K562 (cell line): ENCODE results near the gene MBD2. TPM values are rescaled to one million over a fixed set of nuclear protein-coding genes. Genes with fewer than 3 reads are reported as not detected.

ENCODE experiments used
- POLR2G ChIP-seq: fragments of 200-400 bp; formaldehyde crosslinking; IDR thresholded peaks from 2 replicates; pipeline ENCODE4 v1.6.1; 2017; ENCODE audit warnings: low read depth, mild to moderate bottlenecking, antibody characterized with exemption, low read length, moderate library complexity
- ZBTB7A ChIP-seq: IDR thresholded peaks from 2 replicates; pipeline ENCODE4 v1.6.1; 2011; ENCODE audit warnings: low read depth, mild to moderate bottlenecking, low read length, moderate library complexity, borderline replicate concordance; ENCODE audit not compliant: control insufficient read depth
- ZNF24 ChIP-seq: fragments of 450-650 bp; IDR thresholded peaks from 2 replicates; pipeline ENCODE4 v1.6.1; 2016
- polyA plus RNA-seq, 8 experiments: library from polyadenylated mRNA; depleted of rRNA in 4 of 8; stranded (reverse) in 5 of 8; unstranded in 3 of 8; fragments of >200 nt; fragmentation: Nextera tagmentation in 2 of 8; fragmentation: Illumina TruSeq in 1 of 8; extraction: Ambion mirVana in 2 of 8; extraction: Trizol in 1 of 8; gene quantifications; 2 replicates each; pipeline versions ENCODE4 v1.2.1 to v1.2.3, GENCODE V29; 2011 to 2014; ENCODE audit warnings: inconsistent platforms in 1 of 8, missing spikeins in 1 of 8
- total RNA-seq, 7 experiments: library from RNA; depleted of rRNA in 6 of 7; stranded (reverse); fragments of >200 nt in 6 of 7; fragmentation: Illumina TruSeq in 2 of 7; extraction: Trizol in 2 of 7; gene quantifications; 2 replicates each; pipeline versions ENCODE4 v1.2.1 to v1.2.3, GENCODE V29; 2011 to 2021; ENCODE audit warnings: low replicate concordance in 1 of 7
- TF ChIP-seq, protein P1 (sequence below), 2 experiments: fragments of 450-650 bp in 1 of 2; sonication (generic) in 1 of 2; formaldehyde crosslinking in 1 of 2; IDR thresholded peaks; 2 replicates each; pipeline versions ENCODE4 v1.7.1 to v1.9.0; 2016 to 2022; ENCODE audit warnings: inconsistent platforms in 1 of 2, mild to moderate bottlenecking in 1 of 2, missing genetic modification reagents in 1 of 2
- TF ChIP-seq, protein P2 (sequence below): fragments of 450-650 bp; formaldehyde crosslinking; IDR thresholded peaks from 2 replicates; pipeline ENCODE4 v1.4.0; 2022; ENCODE audit warnings: mild to moderate bottlenecking, moderate library complexity

MBD2 gene
- total and polyA plus RNA-seq, 9 of the 15 experiments (the other 6 are each of a cell fraction or from before 2014, with no cell fraction given) = 4.4 to 40.2 (median 13.9) TPM

DNA sequence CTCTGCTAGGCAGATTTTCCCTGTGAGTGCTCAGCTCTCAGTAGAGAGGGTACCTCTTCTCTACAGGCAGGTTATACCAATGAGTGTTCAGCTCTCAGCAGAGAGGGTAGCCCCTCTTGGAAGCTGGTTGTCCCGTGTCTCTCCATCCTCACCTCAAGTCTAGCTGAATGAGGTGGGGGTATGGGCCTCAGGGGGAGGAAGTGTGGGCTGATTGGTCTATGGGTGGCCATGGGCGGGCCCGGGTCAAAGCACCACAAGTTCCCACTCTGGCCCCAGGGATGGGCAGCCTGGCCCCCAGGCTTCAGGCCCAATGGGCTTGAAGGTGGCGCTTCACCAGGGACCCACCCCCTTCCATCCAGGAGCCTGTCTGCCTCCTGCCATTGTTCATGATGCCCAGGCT is 17.0 kb upstream of the MBD2 start (continued):
- TF ChIP-seq, protein P1, sequence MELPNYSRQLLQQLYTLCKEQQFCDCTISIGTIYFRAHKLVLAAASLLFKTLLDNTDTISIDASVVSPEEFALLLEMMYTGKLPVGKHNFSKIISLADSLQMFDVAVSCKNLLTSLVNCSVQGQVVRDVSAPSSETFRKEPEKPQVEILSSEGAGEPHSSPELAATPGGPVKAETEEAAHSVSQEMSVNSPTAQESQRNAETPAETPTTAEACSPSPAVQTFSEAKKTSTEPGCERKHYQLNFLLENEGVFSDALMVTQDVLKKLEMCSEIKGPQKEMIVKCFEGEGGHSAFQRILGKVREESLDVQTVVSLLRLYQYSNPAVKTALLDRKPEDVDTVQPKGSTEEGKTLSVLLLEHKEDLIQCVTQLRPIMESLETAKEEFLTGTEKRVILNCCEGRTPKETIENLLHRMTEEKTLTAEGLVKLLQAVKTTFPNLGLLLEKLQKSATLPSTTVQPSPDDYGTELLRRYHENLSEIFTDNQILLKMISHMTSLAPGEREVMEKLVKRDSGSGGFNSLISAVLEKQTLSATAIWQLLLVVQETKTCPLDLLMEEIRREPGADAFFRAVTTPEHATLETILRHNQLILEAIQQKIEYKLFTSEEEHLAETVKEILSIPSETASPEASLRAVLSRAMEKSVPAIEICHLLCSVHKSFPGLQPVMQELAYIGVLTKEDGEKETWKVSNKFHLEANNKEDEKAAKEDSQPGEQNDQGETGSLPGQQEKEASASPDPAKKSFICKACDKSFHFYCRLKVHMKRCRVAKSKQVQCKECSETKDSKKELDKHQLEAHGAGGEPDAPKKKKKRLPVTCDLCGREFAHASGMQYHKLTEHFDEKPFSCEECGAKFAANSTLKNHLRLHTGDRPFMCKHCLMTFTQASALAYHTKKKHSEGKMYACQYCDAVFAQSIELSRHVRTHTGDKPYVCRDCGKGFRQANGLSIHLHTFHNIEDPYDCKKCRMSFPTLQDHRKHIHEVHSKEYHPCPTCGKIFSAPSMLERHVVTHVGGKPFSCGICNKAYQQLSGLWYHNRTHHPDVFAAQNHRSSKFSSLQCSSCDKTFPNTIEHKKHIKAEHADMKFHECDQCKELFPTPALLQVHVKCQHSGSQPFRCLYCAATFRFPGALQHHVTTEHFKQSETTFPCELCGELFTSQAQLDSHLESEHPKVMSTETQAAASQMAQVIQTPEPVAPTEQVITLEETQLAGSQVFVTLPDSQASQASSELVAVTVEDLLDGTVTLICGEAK (IDR thresholded peaks at IDR 0.05) = no peak
- TF ChIP-seq, protein P1 (CRISPR knock-in tag; IDR thresholded peaks at IDR 0.05) = no peak
- no peak for TF ChIP-seq ZBTB7A
- no peak for TF ChIP-seq POLR2G
- TF ChIP-seq, protein P2, sequence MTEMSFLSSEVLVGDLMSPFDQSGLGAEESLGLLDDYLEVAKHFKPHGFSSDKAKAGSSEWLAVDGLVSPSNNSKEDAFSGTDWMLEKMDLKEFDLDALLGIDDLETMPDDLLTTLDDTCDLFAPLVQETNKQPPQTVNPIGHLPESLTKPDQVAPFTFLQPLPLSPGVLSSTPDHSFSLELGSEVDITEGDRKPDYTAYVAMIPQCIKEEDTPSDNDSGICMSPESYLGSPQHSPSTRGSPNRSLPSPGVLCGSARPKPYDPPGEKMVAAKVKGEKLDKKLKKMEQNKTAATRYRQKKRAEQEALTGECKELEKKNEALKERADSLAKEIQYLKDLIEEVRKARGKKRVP (CRISPR knock-in tag) = no peak
- no peak for TF ChIP-seq ZNF24
